ENCODE data around the gene MAP3K20. TPM values are rescaled to one million over a fixed set of nuclear protein-coding genes. Genes with fewer than 3 reads are reported as not detected.

The MAP3K20 gene
- total and polyA plus RNA-seq, 10 donors: 3.2 to 24.1 (median 14.6) TPM

- H3K27me3 ChIP-seq (replicated peaks in 1 of 7): no peaks in the 10 kb centered on the region
- no peak overlapping the region for H3K27ac ChIP-seq
- no peak overlapping the region for H3K4me3 ChIP-seq
- TF ChIP-seq POLR2AphosphoS5 (IDR thresholded peaks at IDR 0.05) (no peak), POLR2A (IDR thresholded peaks at IDR 0.05) (no peak)
- TF ChIP-seq, protein P1, sequence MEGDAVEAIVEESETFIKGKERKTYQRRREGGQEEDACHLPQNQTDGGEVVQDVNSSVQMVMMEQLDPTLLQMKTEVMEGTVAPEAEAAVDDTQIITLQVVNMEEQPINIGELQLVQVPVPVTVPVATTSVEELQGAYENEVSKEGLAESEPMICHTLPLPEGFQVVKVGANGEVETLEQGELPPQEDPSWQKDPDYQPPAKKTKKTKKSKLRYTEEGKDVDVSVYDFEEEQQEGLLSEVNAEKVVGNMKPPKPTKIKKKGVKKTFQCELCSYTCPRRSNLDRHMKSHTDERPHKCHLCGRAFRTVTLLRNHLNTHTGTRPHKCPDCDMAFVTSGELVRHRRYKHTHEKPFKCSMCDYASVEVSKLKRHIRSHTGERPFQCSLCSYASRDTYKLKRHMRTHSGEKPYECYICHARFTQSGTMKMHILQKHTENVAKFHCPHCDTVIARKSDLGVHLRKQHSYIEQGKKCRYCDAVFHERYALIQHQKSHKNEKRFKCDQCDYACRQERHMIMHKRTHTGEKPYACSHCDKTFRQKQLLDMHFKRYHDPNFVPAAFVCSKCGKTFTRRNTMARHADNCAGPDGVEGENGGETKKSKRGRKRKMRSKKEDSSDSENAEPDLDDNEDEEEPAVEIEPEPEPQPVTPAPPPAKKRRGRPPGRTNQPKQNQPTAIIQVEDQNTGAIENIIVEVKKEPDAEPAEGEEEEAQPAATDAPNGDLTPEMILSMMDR (IDR thresholded peaks at IDR 0.05 in 8 of 11, conservative IDR thresholded peaks at IDR 0.05 in 3 of 11): no peak
- intact Hi-C loops (cut with DNase I; ENCODE audit: low total_unique reads): no loop called here
- DNase-seq: no peak
- H3K9me3 ChIP-seq: no peaks in the 10 kb centered on the region
- peaks cover 0 to 8% (median 0%) of the 10 kb centered on the region in 6 donors for H3K4me1 ChIP-seq
- no peaks in the 10 kb centered on the region for H3K36me3 ChIP-seq
These were observed 34.9 kb upstream of the MAP3K20 start for GRCh38 chr2:173040729-173041128.

- H3K4me3 ChIP-seq: no peak overlapping the region
- 74 to 89% (median 81%) methylated on average over 8 of the region's 8 CpGs for WGBS, 5 donors
- no peaks in the 10 kb centered on the region for H3K27me3 ChIP-seq (replicated peaks in 1 of 7)
- DNase-seq: no peak
- intact Hi-C loops (cut with DNase I; ENCODE audit: low total_unique reads): no loop called here
- H3K27ac ChIP-seq: no peak overlapping the region
- no peak for TF ChIP-seq POLR2A (IDR thresholded peaks at IDR 0.05)
- TF ChIP-seq, protein P1 (IDR thresholded peaks at IDR 0.05 in 8 of 11, conservative IDR thresholded peaks at IDR 0.05 in 3 of 11): no peak
- no peaks in the 10 kb centered on the region for H3K9me3 ChIP-seq
- H3K4me1 ChIP-seq: peaks cover 0 to 8% (median 0%) of the 10 kb centered on the region in 6 donors
- no peaks in the 10 kb centered on the region for H3K36me3 ChIP-seq
These were observed 32.2 kb upstream of the MAP3K20 start for GRCh38 chr2:173043476-173043875.

- Histone ChIP-seq H3K9me3 (no peaks in the 10 kb centered on the region), H3K4me1 (peaks cover 0 to 8% (median 0%) of the 10 kb centered on the region in 6 donors), H3K27me3 (replicated peaks in 1 of 7) (no peaks in the 10 kb centered on the region), H3K27ac (no peak overlapping the region), H3K4me3 (no peak overlapping the region), H3K36me3 (no peaks in the 10 kb centered on the region)
- TF ChIP-seq POLR2AphosphoS5 (IDR thresholded peaks at IDR 0.05) (no peak), POLR2A (IDR thresholded peaks at IDR 0.05) (no peak)
- TF ChIP-seq, protein P1 (IDR thresholded peaks at IDR 0.05 in 8 of 11, conservative IDR thresholded peaks at IDR 0.05 in 3 of 11): no peak
- DNase-seq: no peak
- intact Hi-C loops (cut with DNase I; ENCODE audit: low total_unique reads): no loop called here
- 93 to 96% (median 96%) methylated on average over 13 of the region's 13 CpGs for WGBS, 5 donors
These were observed 31.6 kb upstream of the MAP3K20 start for GRCh38 chr2:173043897-173044519.

- intact Hi-C loops (cut with DNase I; ENCODE audit: low total_unique reads): no loop called here
- WGBS, 5 donors: 70 to 93% (median 87%) methylated on average over 10 of the region's 10 CpGs
- no peak for DNase-seq
- Histone ChIP-seq H3K27ac (no peak overlapping the region), H3K4me1 (peaks cover 0 to 8% (median 0%) of the 10 kb centered on the region in 6 donors), H3K4me3 (no peak overlapping the region), H3K36me3 (no peaks in the 10 kb centered on the region), H3K9me3 (no peaks in the 10 kb centered on the region), H3K27me3 (replicated peaks in 1 of 7) (no peaks in the 10 kb centered on the region)
- no peak for TF ChIP-seq POLR2A (IDR thresholded peaks at IDR 0.05)
- TF ChIP-seq POLR2AphosphoS5 (IDR thresholded peaks at IDR 0.05): no peak
- TF ChIP-seq, protein P1 (IDR thresholded peaks at IDR 0.05 in 8 of 11, conservative IDR thresholded peaks at IDR 0.05 in 3 of 11): no peak
These were observed 31.0 kb upstream of the MAP3K20 start for GRCh38 chr2:173044686-173045085.
